ENCODE data around the gene ATP1A1.

Gene ATP1A1

DNA sequence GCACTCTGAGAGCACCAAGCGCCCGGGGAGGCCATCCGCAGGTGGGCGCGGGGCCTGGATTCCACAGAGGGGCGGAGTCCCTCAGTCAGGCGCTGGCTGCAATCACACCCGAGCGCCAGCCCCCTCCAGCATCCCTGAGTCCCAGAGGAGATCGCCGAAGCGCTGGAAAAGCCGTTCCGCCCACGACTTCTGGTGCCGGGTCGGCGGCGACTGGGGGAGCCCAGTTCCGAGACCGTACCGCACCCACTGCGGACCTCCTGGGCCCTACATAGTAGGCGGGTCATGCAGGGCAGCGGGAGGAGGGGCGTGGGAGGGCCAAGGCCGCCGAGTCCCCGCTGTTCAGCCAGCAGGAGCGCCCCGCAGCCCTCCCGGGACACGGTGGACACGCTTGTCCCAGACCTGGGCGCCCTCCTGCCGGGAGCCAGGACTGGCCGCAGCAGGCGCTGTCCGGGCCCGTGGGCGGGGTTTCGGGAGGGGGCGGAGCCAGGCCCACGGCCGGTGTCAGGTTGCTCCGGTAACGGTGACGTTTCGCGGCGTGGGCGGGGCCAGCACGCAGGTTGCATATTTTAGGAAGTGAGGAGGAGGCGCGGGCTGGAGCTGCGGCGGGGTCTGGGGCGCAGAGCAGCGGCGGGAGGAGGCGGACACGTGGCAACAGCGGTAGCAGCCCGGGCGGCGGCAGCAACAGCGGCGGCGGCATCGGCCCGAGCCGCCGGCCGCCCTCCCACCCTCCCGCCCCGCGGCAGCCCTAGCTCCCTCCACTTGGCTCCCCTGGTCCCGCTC is at the start of gene ATP1A1:
TSS of gene ATP1A1 (plus strand) at position 594 of the 780 bp plus-strand sequence. CDS start 268 bp downstream, outside the sequence.
- no peak for FAIRE-seq

DNA sequence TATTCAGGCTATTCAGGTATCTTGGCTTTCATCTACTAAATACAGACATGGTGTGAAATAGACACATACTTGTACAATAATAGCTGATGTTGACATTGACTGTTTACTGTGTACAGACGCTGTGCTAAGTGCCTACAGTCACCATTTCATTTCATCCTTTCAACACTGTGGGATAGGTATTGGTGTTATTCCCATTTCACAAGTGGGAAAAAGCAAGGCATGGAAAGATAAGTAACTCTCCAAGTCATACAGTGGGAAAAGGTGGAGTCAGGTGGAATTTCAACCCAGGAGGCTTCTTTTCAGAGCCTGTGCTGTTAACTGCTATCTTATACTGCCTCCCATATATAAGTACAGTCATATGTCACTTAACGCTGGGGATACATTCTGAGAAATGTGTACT is 49.6 kb upstream of the ATP1A1 start:
- no peak for FAIRE-seq

DNA sequence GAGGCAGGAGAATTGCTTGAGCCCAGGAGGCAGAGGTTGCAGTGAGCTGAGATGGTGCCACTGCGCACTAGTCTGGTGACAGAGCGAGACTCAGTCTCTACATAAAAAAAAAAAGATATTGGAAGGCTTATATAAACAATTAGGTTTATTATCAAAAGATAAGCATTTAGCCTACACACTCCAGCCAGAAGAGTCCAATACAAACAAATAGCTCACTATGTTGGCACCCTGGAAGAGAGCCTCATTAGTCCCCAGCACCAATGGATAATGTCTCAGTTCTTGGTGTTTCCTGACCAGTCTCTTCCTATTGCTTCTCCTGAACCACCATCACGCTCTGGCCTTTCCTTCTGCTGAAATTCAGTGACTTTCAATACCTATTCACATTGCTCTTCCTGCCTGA is 48.6 kb upstream of the ATP1A1 start:
- FAIRE-seq: no peak

DNA sequence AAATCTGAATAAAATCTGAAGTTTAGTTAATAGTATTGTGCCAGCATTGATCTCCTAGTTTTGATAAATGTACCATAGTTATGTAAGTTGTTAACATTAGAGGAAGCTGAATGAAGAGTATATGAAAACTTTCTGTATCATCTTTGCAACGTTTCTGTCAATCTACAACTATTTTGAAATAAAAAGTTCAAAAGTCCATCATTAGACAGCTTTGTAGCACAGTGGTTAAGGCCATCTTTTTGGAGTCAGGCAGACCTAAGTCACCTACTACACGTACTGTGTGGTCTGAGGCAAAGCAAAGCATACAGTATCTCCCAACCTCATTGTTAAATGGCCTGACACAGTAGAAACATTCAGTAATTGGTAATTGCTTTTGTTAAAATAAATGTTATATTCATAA is 47.9 kb upstream of the ATP1A1 start:
- no peak for FAIRE-seq

DNA sequence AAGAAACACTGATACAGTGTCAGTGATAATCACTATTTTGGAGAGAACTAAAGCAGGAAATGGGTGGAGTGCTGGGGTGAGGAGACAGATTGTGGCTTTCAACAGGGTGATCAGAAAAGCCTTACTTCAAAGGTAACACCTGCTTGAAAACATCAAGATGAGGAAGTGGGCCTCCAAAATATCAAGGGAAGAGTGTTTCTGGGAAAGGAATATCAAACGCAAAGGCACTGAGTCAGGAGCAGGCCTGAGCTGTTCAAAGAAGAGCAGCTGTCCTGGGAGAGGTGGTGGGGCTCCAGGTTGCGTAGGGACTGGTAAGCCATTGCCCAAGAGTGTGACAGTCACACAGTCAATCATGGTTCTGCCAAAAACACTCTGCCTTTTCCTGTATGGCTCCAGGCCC is 47.1 kb upstream of the ATP1A1 start:
- FAIRE-seq: no peak

DNA sequence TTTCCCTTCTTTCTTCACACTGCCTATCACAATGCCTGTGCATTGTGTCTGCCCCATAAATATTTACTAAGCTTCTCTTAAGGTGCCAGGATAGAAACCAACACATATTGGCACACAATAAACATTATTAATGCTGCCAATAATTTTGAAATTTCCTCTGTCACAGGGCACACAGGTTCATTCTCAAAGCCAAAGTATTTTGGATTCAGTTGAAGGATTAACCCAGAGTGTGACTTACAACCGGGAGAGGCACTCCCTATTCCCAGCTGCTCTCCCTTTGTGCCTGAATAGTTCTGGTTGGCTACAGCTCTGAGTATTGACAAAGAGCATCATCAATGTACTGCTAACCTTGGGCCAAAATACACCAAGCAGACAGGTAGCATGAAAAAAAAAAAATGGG is 46.6 kb upstream of the ATP1A1 start:
- no peak for FAIRE-seq

DNA sequence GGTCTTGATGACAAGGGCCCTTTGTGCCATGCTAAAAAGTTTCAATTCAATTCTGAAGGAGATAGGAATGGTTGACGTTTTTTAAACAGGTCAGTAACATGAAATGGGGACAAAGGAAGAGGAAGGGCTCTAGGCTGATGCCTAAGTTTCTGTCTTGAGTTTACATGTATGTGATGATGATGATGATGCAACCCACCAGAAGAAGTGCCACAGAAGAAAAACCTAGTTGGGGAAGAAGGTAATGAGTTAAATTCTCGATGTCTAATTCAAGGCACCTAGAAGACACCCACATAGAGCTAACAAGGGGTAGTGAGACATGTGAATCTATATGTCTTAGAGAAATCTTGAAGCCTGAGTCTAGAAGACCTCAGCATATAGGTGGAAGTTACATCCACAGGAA is 44.4 kb upstream of the ATP1A1 start:
- FAIRE-seq: no peak

DNA sequence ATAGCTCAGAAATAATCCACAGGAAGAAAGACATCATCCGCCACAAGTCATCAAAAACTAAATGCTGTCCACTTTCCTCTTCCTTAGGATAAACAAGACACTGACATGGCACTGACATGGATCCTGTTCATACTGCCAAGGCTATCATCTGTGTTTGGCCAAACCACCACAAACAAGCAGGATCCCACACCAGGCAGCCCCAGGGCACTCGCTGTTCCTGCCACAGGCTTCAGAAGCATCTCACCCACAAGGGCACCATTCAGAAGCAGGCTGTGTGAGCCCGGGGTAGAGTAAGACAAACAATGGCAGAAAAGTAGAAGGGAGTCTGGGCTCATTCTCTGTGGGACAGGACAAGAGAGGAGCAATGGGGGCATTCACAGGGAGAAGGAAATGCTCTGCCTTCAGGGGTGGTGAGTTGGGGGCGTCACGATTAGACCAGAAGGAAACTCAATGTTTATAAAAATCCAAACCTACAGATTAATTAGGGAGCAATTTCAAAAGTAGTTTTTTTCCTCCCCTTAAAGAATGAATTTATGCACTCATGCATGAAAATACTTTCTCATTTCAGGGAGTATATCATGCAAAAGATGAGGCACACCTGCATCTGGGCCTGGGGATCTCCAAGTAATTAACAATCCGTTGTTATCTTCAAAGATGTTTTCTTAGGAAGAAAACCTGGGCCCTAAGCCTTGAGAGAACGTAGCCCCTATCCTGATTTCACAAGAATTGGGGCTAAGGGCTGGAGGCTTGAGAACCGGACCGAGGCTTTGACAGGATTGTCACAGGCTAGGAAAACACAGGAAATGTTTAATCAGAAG is 43.3 kb upstream of the ATP1A1 start:
- no peak for FAIRE-seq

DNA sequence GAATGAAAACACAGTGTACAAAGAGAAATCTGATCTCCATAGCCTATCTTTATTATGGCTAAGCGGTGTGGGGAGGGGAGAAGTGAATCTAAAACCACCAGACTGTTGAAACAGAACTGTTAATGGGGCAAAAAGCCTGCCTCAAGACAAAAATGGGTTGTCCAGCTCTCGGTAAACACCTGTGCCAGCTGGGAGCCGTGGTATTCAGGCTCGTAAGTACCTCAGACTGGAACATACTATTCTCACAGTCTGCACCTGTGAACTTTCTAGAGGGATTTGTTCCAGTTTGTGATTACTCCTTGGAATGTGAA is 42.7 kb upstream of the ATP1A1 start:
- FAIRE-seq: no peak

DNA sequence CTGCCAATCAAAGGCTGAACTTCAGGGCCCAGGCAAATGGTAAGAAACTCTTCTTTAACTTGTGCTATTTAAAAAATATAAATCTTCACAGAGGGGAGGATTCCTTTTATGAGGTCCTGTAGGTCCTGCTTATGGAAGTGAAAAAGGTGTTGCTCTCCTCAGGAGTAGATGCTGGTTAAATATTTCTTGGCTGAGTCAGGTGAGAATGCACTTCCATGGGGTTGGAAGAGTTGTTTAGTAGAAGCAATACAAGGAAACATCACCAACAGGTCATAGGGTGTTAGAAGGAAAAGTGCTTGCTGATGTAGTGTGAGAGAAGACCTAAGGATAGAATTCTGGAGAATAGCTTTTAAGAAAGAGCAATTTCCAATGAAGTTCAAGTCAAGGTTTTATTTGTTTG is 42.2 kb upstream of the ATP1A1 start:
- no peak for FAIRE-seq

DNA sequence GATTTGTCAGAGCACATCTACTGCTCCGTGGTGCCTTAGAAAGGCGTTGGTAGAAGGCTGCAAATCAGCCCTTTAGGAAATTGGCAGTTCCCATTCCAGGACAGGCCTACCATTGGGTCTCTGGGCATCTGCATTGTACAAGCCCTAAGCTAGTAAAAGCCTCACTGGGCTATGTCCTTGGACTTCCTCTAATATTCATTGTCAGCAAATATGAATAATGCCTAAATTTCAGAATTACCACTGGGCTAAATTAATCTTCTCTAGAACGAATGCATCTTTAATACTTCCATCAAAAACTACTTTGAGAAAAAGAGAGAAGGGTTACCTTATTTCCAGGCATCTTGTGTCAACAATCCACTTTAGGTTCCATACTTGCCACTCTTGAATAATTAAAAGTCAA is 41.5 kb upstream of the ATP1A1 start:
- FAIRE-seq: no peak

DNA sequence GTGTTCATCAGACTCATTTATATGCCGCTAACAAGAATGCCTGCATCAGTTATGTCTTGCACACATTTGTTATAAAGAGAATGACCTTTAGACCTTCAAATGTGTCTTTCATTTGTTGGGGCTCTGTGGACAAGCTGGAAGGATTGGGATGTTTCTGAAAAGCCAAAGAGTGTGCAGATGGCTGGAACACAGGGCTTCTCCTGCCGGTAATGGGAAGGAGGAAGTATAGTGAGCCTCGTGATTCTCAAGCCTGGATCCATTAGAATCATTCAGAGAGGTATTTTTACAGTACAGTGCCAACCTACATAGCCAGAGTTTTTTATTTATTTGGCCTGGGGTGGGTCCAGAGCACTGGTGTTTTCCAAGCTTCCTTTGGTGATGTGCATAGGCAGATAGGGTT is 40.6 kb upstream of the ATP1A1 start:
- no peak for FAIRE-seq

DNA sequence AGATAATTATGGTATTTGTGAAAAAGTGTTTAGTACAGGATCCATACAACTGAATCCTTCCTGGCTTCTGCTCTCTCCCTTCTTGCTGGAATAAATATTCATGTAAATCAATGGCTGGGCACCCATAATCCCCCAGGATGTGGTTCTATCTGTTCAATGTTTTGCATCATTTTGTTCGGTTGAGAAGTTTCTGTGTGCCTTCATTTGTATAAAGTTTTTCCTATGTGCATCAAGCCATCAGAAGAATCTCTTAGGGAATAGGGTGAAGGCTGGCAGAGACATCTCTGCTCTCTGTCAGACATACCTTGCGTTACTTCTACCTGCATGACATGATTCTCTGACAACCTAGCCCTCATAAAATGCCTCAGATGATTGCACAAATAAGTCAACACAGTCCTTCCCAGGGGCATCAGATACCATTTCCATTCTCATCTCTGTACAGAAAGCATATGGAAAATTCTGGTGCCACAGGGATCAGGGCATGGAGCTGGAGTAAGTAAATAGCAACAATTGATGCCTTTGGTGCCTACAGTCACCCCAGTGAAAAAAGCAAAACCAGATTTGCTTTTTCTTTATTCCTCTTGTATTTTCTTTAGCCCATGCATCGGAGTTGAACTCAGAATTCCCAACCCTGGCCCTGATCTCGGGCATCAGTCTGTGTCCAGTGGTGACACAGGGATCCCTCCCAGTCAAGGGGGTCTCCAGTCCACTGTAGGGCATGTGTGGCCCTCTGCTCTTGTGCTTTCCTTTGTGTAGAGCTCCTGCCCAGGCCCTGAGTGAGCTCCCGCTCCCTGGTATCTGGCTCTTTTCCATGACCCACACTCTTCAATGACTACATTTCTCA is 39.7 kb upstream of the ATP1A1 start:
- no peak for FAIRE-seq

DNA sequence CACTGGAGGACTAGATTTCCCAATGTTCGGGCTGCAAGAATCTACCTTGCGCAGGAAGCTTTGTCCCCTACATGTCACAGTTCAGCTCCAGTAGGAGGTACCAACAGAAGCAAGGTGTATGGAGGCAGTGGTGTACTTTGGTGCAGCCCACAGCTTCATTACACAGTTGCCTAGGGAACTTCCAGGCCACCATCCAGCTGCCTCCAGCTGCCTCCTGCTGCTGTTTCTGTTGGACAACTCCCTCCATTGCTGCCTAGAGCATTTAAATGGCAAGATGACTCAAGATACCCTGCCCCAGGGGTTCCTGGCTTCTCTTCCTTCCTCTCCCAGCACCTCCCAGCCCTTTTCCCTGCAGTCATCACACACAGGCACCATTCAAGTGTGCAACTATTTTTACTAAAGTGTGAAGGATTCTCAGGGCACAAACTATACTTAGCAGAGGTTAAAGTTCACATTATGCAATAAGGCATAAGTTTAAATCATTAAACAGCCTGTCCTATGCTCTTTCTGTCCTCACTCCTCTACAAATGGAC is 39.0 kb upstream of the ATP1A1 start:
- no peak for FAIRE-seq

DNA sequence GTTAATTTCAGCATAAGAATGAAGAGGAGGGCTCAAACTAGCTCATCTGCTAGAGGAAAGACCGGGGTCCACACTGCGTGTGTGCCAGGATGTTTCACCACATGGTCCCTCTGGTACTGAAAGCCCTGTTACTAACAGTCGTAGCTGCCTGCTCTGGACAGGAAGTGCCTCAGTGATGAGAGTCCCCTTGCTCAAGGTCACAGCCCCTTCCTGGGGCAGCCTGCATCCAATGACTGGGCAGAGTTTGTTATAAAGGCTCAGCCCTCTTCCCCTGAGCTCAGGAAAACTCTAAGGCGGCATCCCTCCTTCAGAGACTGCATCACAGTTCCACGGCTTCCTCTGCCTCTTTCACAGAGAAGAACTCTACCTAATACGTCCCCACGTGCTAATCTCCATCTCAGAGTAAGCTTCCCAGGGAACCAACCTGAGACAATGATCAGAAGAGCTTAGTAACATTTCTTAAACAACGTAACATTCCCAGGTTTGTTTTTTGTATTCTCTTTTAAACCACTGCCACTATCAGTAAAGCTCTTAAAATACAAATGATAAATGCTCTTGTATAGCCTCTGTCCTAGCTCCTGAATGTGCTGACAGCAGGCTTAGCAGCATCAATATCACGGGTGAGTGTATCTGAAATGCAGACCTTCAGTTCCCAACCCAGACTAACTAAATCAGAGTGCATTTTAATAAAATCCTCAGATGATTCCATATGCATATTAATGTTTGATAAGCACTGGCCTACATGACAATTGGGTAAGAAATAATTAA is 38.0 kb upstream of the ATP1A1 start:
- FAIRE-seq: no peak

DNA sequence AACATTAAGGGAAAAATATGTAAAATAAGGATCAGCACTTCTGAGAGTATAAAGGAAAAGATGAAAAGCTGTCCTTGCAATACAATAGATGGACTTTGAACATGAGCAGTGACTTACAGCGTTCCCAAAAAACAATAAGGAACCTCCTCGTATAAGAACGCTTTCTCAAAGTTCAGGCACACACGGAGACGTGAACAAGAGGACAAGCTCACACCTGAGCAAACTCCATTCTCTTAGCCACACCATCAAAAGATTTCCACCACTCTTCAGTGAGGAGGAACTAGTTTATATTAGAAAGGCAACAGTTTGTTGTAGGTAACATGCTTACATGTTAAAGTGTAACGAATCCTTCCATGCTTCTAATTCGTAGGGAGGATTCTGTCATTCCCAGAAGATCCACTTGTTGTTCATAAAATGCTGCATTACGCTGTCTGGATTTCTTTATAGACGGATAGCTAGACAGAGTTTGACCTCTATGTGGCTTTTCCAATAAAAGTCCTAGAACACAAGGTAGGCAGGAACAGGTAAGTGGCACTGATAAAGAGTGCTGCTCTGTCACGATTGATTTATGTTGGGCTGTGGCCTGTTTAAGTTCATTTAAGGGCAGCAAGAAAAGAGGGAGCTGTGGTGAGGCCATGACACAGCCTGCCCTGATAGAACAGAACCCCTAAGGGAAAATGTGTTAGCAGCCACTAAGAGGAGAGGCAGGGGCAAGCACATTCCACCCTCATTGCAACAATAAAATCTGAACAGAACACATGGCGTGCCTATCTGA is 37.0 kb upstream of the ATP1A1 start:
- FAIRE-seq: no peak

DNA sequence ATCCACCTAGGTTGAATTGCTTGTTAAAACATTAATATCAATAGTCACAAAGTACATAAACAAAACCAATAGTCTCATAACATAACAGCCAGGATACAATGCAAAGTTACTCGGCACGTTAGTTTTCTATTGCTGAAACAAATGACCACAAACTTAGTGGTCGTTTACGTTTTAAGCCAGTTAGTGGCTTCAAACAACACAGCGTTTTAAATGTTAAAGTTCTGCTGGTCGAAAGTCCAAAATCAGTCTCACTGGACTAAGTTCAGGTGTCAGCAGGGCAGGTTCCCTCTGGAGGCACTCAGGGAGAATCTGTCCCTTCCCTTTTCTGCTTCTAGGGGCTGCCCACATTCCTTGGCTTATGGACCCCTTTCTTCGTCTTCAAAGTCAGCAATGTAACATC is 35.6 kb upstream of the ATP1A1 start:
- FAIRE-seq: no peak

DNA sequence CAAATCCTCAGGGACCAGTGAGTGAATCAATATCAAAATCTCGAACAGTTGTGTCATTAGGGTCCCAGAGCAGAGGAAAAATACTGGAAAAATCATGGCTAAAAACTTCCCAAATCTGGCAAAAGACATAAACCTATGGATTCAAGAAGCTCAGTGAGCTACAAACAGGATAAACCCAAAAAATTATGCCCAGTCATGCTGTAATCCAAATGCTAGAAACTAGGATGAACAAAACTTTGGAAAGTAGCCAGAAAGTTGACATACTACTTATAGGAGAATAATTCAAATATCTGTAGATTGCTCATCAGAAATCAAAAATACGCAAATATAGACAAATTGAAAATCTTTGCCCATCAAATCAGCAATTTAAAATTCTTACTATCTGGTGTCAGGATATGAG is 34.6 kb upstream of the ATP1A1 start:
- FAIRE-seq: no peak

DNA sequence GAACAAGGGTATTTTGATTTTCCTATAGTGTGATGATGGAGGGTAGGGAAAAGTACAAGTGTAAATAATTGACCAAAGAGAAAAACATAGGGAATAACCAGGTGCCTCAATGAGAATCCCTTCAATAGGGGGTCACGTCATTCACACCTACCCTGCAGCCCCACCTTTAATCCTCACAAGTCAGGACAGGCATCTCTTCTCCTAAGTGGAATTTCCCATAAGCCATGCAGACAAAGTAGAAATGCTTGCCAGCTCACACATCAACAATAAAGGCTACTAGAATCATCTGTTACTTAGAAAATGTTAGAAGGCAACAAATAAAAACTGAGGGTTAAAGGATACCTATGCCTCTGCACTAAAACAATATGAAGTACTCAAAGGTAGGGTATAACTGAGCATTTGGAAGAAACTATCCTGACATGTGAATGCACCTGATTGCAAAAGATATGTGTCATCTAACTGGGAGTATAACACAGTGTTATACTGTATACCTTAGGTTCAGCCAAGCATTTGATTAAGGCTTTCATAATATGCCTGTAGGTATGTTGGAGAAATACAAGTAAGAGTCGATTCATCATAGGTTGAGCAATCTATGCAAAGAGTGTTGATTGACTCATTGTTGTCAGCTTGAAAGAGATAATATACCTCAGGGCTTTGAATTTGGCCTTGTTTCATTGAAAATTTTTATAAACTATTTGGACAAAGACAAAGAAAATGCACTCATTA is 32.4 kb upstream of the ATP1A1 start:
- FAIRE-seq: no peak

DNA sequence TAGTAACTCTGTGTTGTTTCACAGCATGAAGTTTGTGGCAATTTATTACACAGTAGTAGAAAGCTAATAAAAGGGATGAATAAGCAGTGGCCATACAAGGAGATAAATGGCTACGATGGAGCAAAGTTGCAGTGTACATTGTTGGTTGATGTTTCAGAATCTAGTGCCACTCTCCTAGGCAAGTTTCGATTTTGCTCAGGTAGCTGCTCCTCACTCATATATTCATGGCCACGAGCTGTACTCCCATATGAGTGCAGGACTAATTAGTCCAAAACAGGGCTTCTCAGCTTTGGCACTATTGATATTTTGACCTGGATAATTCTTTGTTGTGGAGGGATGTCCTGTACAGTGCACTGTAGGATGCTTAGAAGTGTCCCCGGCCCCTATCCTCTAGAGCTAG is 30.0 kb upstream of the ATP1A1 start:
- FAIRE-seq: no peak

DNA sequence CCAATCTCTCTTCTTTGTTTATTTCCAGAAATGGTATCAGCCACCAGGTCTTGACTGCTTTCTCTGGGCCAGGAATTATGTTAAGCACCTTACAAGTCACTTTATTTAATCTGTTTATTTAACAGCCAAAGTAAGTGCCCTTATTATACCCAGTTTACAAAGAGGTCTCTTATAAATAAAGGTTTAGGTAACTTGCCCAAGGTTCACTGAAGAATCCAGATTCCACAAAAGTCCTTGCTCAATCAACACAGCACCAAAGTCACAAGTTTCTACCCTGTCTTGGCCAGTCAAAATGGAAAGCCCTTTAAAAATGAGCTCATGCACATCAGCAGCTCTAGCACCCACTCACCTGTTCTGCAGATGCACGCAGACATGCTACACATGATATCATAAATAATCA is 28.0 kb upstream of the ATP1A1 start:
- FAIRE-seq: no peak

Measured in TTC549 (cell line).